Stimulated activated CD4-positive, alpha-beta T cell treated with anti-CD3 and anti-CD28 coated beads, Interleukin-15, amount 100 ng/mL, for 1 hour (primary cell): Measurements from ENCODE around the gene GPHA2.

Source experiments
- DNase-seq, 2 donors: peaks; one replicate each; pipeline ENCODE4 v3.0.0-alpha.2; 2020; ENCODE audit warnings: low read depth in 1 of 2, low spot score in 1 of 2

The GPHA2 gene

GRCh38 chr11:64892838-64893193 is 42.9 kb downstream of the GPHA2 start:
- DNase-seq, result no peak

- no peak for DNase-seq
Observed at GRCh38 chr11:64892411-64892831, 43.3 kb downstream of the GPHA2 start.

GRCh38 chr11:64891880-64892279 is 43.8 kb downstream of the GPHA2 start:
- DNase-seq, result no peak

GRCh38 chr11:64891215-64891848 is 44.4 kb downstream of the GPHA2 start:
- no peak for DNase-seq

GRCh38 chr11:64890522-64890939 is 45.2 kb downstream of the GPHA2 start:
- no peak for DNase-seq

- DNase-seq, result no peak
Observed at GRCh38 chr11:64888729-64889511, 46.8 kb downstream of the GPHA2 start.

GRCh38 chr11:64888406-64888728 is 47.3 kb downstream of the GPHA2 start:
- no peak for DNase-seq

GRCh38 chr11:64887757-64888405 is 47.8 kb downstream of the GPHA2 start:
- peak; percentile 77 to 82 for DNase-seq

GRCh38 chr11:64887234-64887756 is 48.4 kb downstream of the GPHA2 start:
- no peak for DNase-seq

GRCh38 chr11:64885367-64886286 is 50.1 kb downstream of the GPHA2 start:
- no peak for DNase-seq
